Loucy (cell line): Measurements from ENCODE around the gene LRRC46.

Experiments used
- H2AFZ ChIP-seq: fragments of 200-600 bp; sonication (generic); 2 replicates; pipeline ENCODE4 v1.6.0; 2016; ENCODE audit warnings: antibody characterized with exemption, mild to moderate bottlenecking, low read length, moderate library complexity
- H3F3A ChIP-seq: fragments of 200-600 bp; 2 replicates; pipeline ENCODE4 v1.6.0; 2016; ENCODE audit warnings: antibody characterized with exemption, low read depth, mild to moderate bottlenecking
- H3K27me3 ChIP-seq: fragments of 200-600 bp; sonication (generic); 2 replicates; pipeline ENCODE4 v1.6.1; 2014; ENCODE audit warnings: low read length, mild to moderate bottlenecking; ENCODE audit not compliant: insufficient read depth, poor library complexity, severe bottlenecking
- H3K36me3 ChIP-seq: fragments of 200-600 bp; sonication (generic); 2 replicates; pipeline ENCODE4 v1.6.1; 2016; ENCODE audit warnings: low read length; ENCODE audit not compliant: insufficient read depth
- H3K4me1 ChIP-seq: fragments of 200-600 bp; sonication (generic); 2 replicates; pipeline ENCODE4 v1.5.1; 2014; ENCODE audit warnings: low read length, mild to moderate bottlenecking; ENCODE audit not compliant: insufficient read depth, poor library complexity, severe bottlenecking
- H3K4me2 ChIP-seq: fragments of 200-600 bp; sonication (generic); 2 replicates; pipeline ENCODE4 v1.6.0; 2014; ENCODE audit warnings: antibody characterized with exemption, low read length, low read depth, mild to moderate bottlenecking; ENCODE audit not compliant: poor library complexity, severe bottlenecking
- H3K4me3 ChIP-seq: fragments of 200-600 bp; sonication (generic); 2 replicates; pipeline ENCODE4 v1.5.1; 2014; ENCODE audit warnings: low read length, mild to moderate bottlenecking, mixed read lengths; ENCODE audit not compliant: poor library complexity, severe bottlenecking
- H3K79me2 ChIP-seq: fragments of 200-600 bp; sonication (generic); 2 replicates; pipeline ENCODE4 v1.6.1; 2014; ENCODE audit warnings: low read length; ENCODE audit not compliant: insufficient read depth
- H3K9ac ChIP-seq: fragments of 200-600 bp; sonication (generic); 2 replicates; pipeline ENCODE4 v1.6.0; 2014; ENCODE audit warnings: mild to moderate bottlenecking, low read depth, low read length, moderate library complexity; ENCODE audit not compliant: poor library complexity, severe bottlenecking
- H3K9me2 ChIP-seq: fragments of 200-600 bp; sonication (generic); replicated peaks from 2 replicates; pipeline ENCODE4 v1.6.1; 2016; ENCODE audit warnings: low read depth, low read length, mixed read lengths
- H3K9me3 ChIP-seq: fragments of 200-600 bp; sonication (generic); 2 replicates; pipeline ENCODE4 v1.6.1; 2014; ENCODE audit warnings: mild to moderate bottlenecking, antibody characterized with exemption, low read length, low read depth; ENCODE audit not compliant: insufficient read depth
- H4K20me1 ChIP-seq: fragments of 200-600 bp; sonication (generic); 2 replicates; pipeline ENCODE4 v1.6.0; 2014; ENCODE audit warnings: antibody characterized with exemption, low read length, mild to moderate bottlenecking; ENCODE audit not compliant: insufficient read depth, poor library complexity, severe bottlenecking
- EZH2phosphoT487 ChIP-seq: fragments of 200-600 bp; IDR thresholded peaks from 2 replicates; pipeline ENCODE4 v1.6.1; 2018; ENCODE audit warnings: antibody characterized with exemption, mild to moderate bottlenecking, moderate library complexity, borderline replicate concordance
- TF ChIP-seq, protein P1 (sequence below): fragments of 200-600 bp; sonication (generic); conservative IDR thresholded peaks from 2 replicates; pipeline ENCODE4 v1.5.1; 2014; ENCODE audit warnings: mild to moderate bottlenecking, antibody characterized with exemption, low read length

Gene LRRC46

DNA sequence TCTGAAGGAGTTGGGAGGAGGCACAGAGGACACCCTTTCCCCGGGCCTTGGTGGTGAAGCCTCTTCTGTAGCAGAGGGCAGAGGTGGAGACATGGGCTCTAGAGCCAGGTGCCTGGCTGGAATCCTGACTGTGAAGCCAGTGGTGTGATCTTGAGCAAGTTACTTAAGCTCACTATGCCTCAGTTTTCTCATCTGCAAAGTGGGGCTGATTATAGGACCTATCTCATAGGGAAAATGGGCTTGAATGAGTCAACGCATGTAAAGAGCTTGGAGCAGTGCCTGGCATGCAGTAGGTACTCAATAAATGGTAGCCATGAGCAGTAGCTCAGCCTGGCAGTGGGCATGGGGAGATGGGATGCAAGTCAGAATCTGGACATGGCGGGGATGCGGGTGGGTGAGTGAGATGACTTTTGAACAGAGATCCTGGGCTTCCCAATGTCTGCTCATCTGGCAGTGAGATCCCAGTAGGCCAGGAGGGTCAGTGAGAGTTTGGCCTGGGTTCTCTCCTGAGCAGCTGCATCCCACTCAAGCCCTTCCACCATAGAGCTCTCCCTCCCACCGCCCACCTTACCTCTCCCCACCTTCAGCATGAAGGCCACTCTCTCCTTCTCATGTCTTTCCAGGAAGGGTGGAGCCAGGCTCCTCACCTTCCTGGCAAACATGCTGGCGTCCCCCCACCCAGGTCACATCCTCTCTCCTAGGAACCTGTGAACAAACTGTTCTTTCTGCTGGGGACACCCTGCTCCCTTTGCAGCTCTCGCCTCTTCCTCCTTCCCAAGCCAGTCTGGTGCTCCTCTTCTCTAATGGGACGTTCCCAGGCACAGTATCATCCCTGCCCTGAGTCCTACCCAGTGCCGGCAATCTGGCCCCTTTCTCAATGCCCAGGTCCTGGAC, 51.5 kb downstream of the LRRC46 start:
- no peaks in the 10 kb centered on the region for H3K9me3 ChIP-seq
- H3K36me3 ChIP-seq = no peaks in the 10 kb centered on the region
- H3K27me3 ChIP-seq = no peaks in the 10 kb centered on the region
- H3K4me3 ChIP-seq = no peak overlapping the region
- no peak for TF ChIP-seq EZH2phosphoT487
- TF ChIP-seq, protein P1, sequence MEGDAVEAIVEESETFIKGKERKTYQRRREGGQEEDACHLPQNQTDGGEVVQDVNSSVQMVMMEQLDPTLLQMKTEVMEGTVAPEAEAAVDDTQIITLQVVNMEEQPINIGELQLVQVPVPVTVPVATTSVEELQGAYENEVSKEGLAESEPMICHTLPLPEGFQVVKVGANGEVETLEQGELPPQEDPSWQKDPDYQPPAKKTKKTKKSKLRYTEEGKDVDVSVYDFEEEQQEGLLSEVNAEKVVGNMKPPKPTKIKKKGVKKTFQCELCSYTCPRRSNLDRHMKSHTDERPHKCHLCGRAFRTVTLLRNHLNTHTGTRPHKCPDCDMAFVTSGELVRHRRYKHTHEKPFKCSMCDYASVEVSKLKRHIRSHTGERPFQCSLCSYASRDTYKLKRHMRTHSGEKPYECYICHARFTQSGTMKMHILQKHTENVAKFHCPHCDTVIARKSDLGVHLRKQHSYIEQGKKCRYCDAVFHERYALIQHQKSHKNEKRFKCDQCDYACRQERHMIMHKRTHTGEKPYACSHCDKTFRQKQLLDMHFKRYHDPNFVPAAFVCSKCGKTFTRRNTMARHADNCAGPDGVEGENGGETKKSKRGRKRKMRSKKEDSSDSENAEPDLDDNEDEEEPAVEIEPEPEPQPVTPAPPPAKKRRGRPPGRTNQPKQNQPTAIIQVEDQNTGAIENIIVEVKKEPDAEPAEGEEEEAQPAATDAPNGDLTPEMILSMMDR = no peak
- H3K9ac ChIP-seq = no peak overlapping the region
- no peak overlapping the region for H3K4me2 ChIP-seq
- no peak overlapping the region for H2AFZ ChIP-seq
- no peaks in the 10 kb centered on the region for H4K20me1 ChIP-seq
- H3F3A ChIP-seq = no peaks in the 10 kb centered on the region
- no peaks in the 10 kb centered on the region for H3K4me1 ChIP-seq
- H3K9me2 ChIP-seq = no peaks in the 10 kb centered on the region
- no peaks in the 10 kb centered on the region for H3K79me2 ChIP-seq

DNA sequence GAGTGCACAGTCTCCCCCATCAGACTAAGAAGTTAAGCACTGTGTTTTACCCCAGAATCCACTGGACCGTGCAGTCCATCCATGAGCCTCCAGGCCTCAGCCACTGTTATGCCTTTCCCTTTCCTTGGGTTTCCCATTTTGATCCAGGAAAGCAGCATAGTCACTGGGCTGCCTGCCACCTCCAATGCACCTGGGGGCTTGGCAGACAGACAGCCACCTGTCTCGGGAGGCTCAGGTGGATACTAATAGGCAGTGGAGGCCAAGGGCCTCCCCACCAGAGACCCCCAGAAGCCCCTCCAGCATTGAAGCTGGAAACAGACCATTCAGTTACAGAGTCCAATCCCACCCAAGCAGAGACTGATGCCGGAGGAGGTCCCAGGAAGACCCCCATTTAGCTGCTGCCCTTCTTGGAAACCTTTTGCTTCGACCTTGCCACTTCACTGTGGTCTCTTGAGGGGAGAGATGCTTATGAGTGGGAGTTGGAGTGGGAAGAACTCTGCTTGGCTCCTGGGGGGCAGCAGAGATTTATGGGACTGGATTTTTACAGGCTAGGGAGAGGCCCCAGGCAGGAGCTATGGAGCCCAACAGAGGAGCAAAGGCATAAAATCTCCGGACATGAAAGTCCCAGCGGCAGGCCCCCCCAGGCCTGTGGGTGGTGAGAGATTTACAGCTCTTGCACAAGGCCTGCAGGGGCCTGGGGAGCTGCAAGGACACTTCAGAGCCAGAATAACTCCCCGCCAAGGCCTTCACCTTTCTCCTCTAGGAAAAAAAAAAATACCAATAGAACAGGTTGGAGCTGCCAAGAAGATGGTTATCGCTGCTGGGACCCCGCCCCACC, 52.3 kb downstream of the LRRC46 start:
- no peak overlapping the region for H3K4me2 ChIP-seq
- H4K20me1 ChIP-seq = no peaks in the 10 kb centered on the region
- no peak overlapping the region for H2AFZ ChIP-seq
- no peaks in the 10 kb centered on the region for H3K27me3 ChIP-seq
- no peaks in the 10 kb centered on the region for H3F3A ChIP-seq
- no peaks in the 10 kb centered on the region for H3K9me2 ChIP-seq
- H3K4me3 ChIP-seq = no peak overlapping the region
- TF ChIP-seq EZH2phosphoT487 = no peak
- TF ChIP-seq, protein P1 = no peak
- H3K9me3 ChIP-seq = no peaks in the 10 kb centered on the region
- H3K36me3 ChIP-seq = no peaks in the 10 kb centered on the region
- no peaks in the 10 kb centered on the region for H3K79me2 ChIP-seq
- no peak overlapping the region for H3K9ac ChIP-seq
- H3K4me1 ChIP-seq = no peaks in the 10 kb centered on the region

DNA sequence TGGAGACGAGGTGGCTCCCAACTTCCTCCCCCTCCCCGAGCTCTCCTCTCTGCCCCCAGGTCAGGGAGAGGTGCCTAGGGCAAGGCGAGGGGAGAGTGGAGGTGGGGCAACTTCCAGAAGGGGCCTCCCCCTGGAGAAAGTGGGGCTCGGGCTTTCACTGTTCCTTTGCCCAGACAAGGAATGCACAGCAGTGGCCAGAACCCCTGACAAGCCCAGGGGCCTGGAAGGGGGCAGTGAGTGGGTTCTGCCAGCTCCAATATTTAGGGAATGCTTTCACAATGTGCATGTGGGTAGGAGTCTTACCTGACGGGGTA, 52.9 kb downstream of the LRRC46 start:
- Histone ChIP-seq H3K9me3 (no peaks in the 10 kb centered on the region), H4K20me1 (no peaks in the 10 kb centered on the region), H3K4me3 (no peak overlapping the region), H3K9me2 (no peaks in the 10 kb centered on the region), H3K36me3 (no peaks in the 10 kb centered on the region), H3K4me2 (no peak overlapping the region), H3K27me3 (no peaks in the 10 kb centered on the region), H3K4me1 (no peaks in the 10 kb centered on the region), H3K9ac (no peak overlapping the region), H3K79me2 (no peaks in the 10 kb centered on the region), H3F3A (no peaks in the 10 kb centered on the region), H2AFZ (no peak overlapping the region)
- TF ChIP-seq EZH2phosphoT487 = no peak
- TF ChIP-seq, protein P1 = no peak
